HG03064 (cell line): ENCODE measurements around the gene AGPAT3.

Source experiments
- ATAC-seq: cut with Tn5 transposase; IDR thresholded peaks from one replicate; pipeline ENCODE4 v1.9.1; 2021; ENCODE audit warnings: low read depth; ENCODE audit not compliant: unreplicated experiment

AGPAT3 gene

GRCh38 chr21:43919871-43920801, 55.1 kb downstream of the AGPAT3 start:
- ATAC-seq = no peak

GRCh38 chr21:43921571-43921978, 56.6 kb downstream of the AGPAT3 start:
- ATAC-seq = no peak

GRCh38 chr21:43921979-43922945, 57.2 kb downstream of the AGPAT3 start:
- ATAC-seq = no peak

GRCh38 chr21:43922949-43923348, 57.9 kb downstream of the AGPAT3 start:
- no peak for ATAC-seq

GRCh38 chr21:43923391-43923790, 58.4 kb downstream of the AGPAT3 start:
- ATAC-seq = no peak

GRCh38 chr21:43924421-43925095, 59.5 kb downstream of the AGPAT3 start:
- no peak for ATAC-seq

GRCh38 chr21:43925096-43925481, 60.1 kb downstream of the AGPAT3 start:
- no peak for ATAC-seq

GRCh38 chr21:43925609-43926008, 60.6 kb downstream of the AGPAT3 start:
- no peak for ATAC-seq

GRCh38 chr21:43926196-43926595, 61.2 kb downstream of the AGPAT3 start:
- no peak for ATAC-seq

GRCh38 chr21:43927591-43928221, 62.7 kb downstream of the AGPAT3 start:
- ATAC-seq = no peak

- ATAC-seq = no peak
Observed at GRCh38 chr21:43928222-43929125, 63.5 kb downstream of the AGPAT3 start.

- no peak for ATAC-seq
Observed at GRCh38 chr21:43929217-43929971, 64.4 kb downstream of the AGPAT3 start.

- ATAC-seq = no peak
Observed at GRCh38 chr21:43930074-43930847, 65.2 kb downstream of the AGPAT3 start.

- ATAC-seq = no peak
Observed at GRCh38 chr21:43930848-43931375, 65.9 kb downstream of the AGPAT3 start.

- ATAC-seq = no peak
Observed at GRCh38 chr21:43931489-43931888, 66.5 kb downstream of the AGPAT3 start.

GRCh38 chr21:43932005-43932404, 67.0 kb downstream of the AGPAT3 start:
- ATAC-seq = no peak

GRCh38 chr21:43933199-43933598, 68.2 kb downstream of the AGPAT3 start:
- ATAC-seq = no peak
